Stimulated activated naive CD8-positive, alpha-beta T cell treated with anti-CD3 and anti-CD28 coated beads, Interleukin-15, Interleukin-2, amounts not matched to agents 100 U/mL and 50 U/mL, for 24 hours (primary cell): ENCODE results near the gene PRKAR1A.
"Not testable (repeated sequence)": the region's sequence is repeated elsewhere in the genome, so short reads cannot be mapped to it uniquely, and the experiment has no call there.

Experiments
- ATAC-seq: fragments of 150-1000 bp; cut with Tn5 transposase; one replicate; pipeline ENCODE4 v1.10.0; 2021
- DNase-seq: peaks from one replicate; pipeline ENCODE4 v3.0.0; 2021

The PRKAR1A gene

DNA sequence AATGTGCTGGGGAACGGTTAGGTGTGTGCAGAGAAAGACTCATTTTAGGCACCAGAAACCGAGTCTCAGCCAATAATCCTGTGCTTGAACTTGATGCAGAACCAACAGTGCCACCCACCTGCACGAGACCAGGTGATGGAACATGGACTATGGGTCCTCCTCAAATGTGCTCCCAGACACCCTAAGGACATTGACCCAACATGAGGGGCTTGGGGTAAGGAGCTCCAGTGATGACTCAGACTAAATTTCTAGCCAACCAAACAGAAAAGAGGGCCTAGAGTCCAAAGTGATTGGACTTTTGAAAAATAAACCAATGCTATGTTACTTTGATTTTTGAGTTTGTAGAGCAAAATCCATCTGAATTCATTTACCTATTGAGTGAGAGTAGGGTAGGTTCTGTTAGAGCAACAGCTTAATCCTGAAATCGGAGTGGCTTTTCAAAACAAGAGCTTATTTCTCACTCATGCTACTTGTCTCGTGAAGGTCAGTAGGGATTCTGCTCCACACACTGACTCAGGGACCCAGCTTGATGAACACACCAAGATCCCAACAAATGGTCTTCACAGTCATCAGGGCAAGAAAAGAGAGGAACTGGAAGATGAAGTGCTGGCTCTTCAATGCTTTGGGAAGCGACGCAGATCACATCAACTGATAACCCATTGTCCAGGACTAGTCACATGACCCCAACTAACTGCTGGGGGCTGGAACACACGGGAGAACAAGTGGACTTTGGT lies 67.1 kb downstream of the PRKAR1A start:
- ATAC-seq (no peak), DNase-seq (no peak)

GRCh38 chr17:68580236-68580770 lies 68.1 kb downstream of the PRKAR1A start:
- DNase-seq (no peak), ATAC-seq (no peak)

- ATAC-seq (no peak), DNase-seq (no peak)
Observed at GRCh38 chr17:68581863-68582645, 69.8 kb downstream of the PRKAR1A start.

DNA sequence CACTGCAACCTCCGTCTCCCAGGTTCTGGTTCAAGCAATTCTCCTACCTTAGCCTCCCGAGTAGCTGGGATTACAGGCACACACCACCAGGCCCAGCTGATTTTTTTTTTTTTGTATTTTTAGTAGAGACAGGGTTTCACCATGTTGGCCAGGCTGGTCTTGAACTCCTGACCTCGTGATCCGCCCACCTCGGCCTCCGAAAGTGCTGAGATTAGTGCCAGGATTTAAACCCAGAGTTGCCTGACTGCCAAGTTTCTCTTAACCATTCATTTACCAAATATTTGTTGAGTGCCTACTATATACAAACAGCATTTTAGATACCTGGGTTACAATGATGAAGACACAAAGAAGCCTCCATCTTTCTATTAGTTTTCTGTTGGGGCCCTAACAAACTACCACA lies 70.6 kb downstream of the PRKAR1A start:
- not testable (repeated sequence) for ATAC-seq, DNase-seq

GRCh38 chr17:68584581-68585303 lies 72.5 kb downstream of the PRKAR1A start:
- ATAC-seq (no peak), DNase-seq (no peak)

- ATAC-seq, result no peak
- DNase-seq, result no peak
Observed at GRCh38 chr17:68585643-68586042, 73.4 kb downstream of the PRKAR1A start.

DNA sequence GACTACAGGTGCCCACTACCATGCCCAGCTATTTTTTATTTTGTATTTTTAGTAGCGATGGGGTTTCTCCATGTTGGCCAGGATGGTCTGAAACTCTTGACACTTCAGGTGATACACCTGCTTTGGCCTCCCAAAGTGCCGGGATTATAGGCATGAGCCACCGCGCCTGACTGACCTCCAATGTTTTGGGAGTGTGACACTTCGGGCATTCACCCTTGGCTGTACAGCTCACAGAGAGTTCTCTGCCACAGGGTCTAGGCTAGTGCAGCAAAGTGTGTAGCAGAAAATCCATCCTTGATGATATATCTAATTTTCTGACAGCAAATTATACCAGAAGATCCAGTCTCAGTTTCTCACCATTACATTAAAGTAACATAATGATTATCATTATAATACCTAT lies 74.8 kb downstream of the PRKAR1A start:
- ATAC-seq, result no peak
- DNase-seq, result no peak

DNA sequence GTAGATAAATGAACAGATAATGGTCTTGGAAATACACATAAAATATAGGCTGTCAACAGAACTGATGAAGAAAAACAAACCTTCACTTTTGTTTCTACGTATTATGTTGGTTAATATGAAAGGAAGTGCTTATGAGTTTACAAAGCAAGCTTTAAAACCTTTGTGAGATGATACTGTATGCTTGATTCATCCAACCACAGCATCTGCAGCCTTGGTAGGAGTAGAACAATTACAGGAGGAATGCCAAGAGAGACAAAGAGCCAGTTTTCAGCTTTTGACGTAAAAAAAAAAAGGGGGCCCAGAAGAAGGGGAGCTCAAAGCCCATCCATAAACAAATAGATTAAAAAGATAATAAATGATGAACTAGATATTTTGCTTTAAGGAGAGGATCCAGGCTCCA lies 75.6 kb downstream of the PRKAR1A start:
- ATAC-seq (no peak), DNase-seq (no peak)

DNA sequence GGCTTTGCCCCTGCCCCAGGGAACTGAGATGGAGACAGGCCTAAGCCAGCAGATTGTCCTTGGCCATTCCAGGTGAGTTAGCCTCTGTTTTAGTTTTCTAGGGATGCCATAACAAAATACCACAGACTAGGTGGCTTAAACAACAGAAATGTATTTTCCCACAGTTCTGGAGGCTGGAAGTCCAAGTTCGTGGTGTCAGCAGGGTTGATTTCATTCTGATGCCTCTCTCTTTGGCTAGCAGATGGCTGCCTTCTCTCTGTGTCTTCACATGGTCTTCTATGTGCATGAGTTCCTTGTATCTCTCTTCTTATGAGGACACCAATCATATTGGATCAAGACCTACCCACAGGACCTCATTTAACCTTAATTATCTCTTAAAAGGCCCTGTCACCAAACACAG lies 76.1 kb downstream of the PRKAR1A start:
- ATAC-seq, result no peak
- DNase-seq, result no peak

GRCh38 chr17:68589086-68589485 lies 76.9 kb downstream of the PRKAR1A start:
- no peak for DNase-seq

GRCh38 chr17:68591583-68591982 lies 79.4 kb downstream of the PRKAR1A start:
- ATAC-seq, result no peak
- no peak for DNase-seq

More at GRCh38 chr17:68589086-68589485, 76.9 kb downstream of the PRKAR1A start:
- no peak for ATAC-seq

DNA sequence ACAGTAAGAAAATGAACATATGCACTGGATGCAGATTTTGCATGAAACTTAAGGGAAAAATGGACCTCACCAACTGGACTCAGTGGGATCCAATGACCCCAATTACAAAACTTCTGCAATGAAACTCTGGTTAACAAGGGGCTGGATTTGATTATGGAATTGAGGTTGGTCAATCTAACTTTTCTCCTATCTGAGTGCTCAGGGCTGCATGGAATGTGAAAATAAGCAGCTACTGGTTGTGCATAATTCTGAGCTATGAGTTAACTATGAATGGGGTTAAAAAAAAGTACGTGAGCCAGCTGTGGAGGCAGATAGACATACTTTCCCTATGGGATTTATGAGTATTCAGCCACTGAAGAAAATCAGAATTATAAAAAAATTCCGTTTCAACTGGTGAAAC lies 79.8 kb downstream of the PRKAR1A start:
- DNase-seq (no peak), ATAC-seq (no peak)

- DNase-seq (no peak), ATAC-seq (no peak)
Observed at GRCh38 chr17:68592682-68593641, 80.7 kb downstream of the PRKAR1A start.

- DNase-seq, result no peak
- ATAC-seq, result no peak
Observed at GRCh38 chr17:68594552-68594951, 82.3 kb downstream of the PRKAR1A start.

- no peak for ATAC-seq
- DNase-seq, result no peak
Observed at GRCh38 chr17:68595496-68595895, 83.3 kb downstream of the PRKAR1A start.

DNA sequence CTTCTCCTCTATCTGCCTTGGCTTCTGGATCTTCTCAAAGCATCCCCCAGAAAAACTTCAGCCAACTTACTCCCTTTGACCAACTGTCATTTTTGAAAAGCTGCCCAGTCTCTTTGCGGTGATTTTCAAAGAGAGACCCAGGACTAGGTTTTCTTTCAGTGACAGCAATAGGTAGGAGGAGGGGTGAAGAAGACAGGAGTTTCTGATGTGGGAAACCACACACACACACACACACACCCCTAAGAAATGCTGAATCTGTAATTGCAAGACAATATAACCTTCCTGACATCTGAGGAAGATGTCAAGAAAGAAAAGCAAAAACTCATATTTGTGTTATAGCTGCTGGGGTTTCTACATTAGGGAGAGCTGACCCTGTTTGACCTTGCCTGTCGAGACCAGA lies 83.8 kb downstream of the PRKAR1A start:
- ATAC-seq (no peak), DNase-seq (no peak)

GRCh38 chr17:68596411-68596945 lies 84.2 kb downstream of the PRKAR1A start:
- no peak for DNase-seq
- ATAC-seq, result no peak

DNA sequence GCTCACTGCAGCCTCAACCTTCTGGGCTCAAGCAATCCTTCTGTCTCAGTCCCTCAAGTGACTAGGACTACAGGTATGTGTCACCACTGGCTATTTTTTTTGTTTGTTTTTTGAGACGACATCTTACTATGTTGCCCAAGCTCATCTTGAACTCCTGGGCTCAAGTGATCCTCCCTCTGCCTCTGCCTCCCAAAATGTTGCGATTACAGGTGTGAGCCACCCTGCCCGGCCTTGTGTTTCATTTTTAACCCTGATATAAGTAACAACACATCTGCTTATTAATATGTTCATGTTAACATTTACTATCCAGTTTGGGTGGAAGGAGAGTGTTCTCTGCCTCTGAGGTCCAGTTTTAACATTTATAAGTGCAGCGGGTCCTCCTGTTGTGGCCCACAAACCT lies 85.8 kb downstream of the PRKAR1A start:
- ATAC-seq, result no peak
- no peak for DNase-seq

GRCh38 chr17:68598545-68598961 lies 86.3 kb downstream of the PRKAR1A start:
- DNase-seq (no peak), ATAC-seq (no peak)

DNA sequence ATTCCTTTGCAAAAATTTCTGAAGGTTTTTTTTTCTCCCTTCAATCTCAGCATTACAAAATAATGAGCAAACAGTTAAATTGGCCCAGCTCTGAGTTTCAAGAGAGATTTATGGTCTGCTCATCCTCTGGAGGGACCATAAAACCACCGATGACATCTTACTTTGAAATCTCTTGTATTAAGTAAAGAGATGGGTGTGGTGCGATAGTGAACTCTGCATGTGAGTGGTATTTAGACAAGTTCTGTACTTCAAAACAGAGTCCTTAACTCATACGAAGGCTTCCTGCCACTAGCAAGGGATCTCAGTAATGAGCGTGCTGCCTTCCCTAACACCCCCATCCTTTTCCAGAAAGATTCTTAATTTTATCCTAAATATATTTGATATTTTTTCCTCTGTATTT lies 86.9 kb downstream of the PRKAR1A start:
- DNase-seq (no peak), ATAC-seq (no peak)

- ATAC-seq (no peak), DNase-seq (no peak)
Observed at GRCh38 chr17:68599552-68600066, 87.4 kb downstream of the PRKAR1A start.
